AG08396 (cell line): ENCODE data around the gene ORM2.
"Not testable (repeated sequence)": the region's sequence is repeated elsewhere in the genome, so short reads cannot be mapped to it uniquely, and the experiment has no call there.

Experiments used
- DNase-seq: peaks from one replicate; pipeline ENCODE4 v3.0.0; 2012; ENCODE audit warnings: low spot score, mixed read lengths

Gene ORM2

GRCh38 chr9:114329625-114330022 is at the start of gene ORM2:
TSS of gene ORM2 (plus strand) at chr9:114329869. CDS start at chr9:114329905, 36 bp downstream.
- not testable (repeated sequence) for DNase-seq

- DNase-seq, result no peak
Measured at GRCh38 chr9:114280636-114281472, 48.8 kb upstream of the ORM2 start.

- DNase-seq, result no peak
Measured at GRCh38 chr9:114281473-114282103, 48.1 kb upstream of the ORM2 start.

- no peak for DNase-seq
Measured at GRCh38 chr9:114282104-114282485, 47.6 kb upstream of the ORM2 start.

- DNase-seq, result no peak
Measured at GRCh38 chr9:114282507-114282906, 47.2 kb upstream of the ORM2 start.

GRCh38 chr9:114282926-114283325 is 46.7 kb upstream of the ORM2 start:
- DNase-seq, result peak; percentile 74

GRCh38 chr9:114283551-114284111 is 46.0 kb upstream of the ORM2 start:
- DNase-seq, result no peak

- DNase-seq, result no peak
Measured at GRCh38 chr9:114284316-114285060, 45.2 kb upstream of the ORM2 start.

- DNase-seq, result peak; percentile 91
Measured at GRCh38 chr9:114285166-114285867, 44.4 kb upstream of the ORM2 start.

GRCh38 chr9:114286146-114286679 is 43.5 kb upstream of the ORM2 start:
- no peak for DNase-seq

- no peak for DNase-seq
Measured at GRCh38 chr9:114287001-114287762, 42.5 kb upstream of the ORM2 start.

GRCh38 chr9:114287763-114288192 is 41.9 kb upstream of the ORM2 start:
- DNase-seq, result no peak

- DNase-seq, result no peak
Measured at GRCh38 chr9:114288193-114289091, 41.2 kb upstream of the ORM2 start.

GRCh38 chr9:114289106-114289505 is 40.6 kb upstream of the ORM2 start:
- DNase-seq, result no peak

GRCh38 chr9:114289571-114290481 is 39.8 kb upstream of the ORM2 start:
- DNase-seq, result no peak

GRCh38 chr9:114290561-114290986 is 39.1 kb upstream of the ORM2 start:
- no peak for DNase-seq

GRCh38 chr9:114291064-114291474 is 38.6 kb upstream of the ORM2 start:
- DNase-seq, result peak; percentile 72

- DNase-seq, result no peak
Measured at GRCh38 chr9:114291886-114292590, 37.6 kb upstream of the ORM2 start.
